ENCODE measurements around the gene ZCCHC3.

Gene ZCCHC3

DNA sequence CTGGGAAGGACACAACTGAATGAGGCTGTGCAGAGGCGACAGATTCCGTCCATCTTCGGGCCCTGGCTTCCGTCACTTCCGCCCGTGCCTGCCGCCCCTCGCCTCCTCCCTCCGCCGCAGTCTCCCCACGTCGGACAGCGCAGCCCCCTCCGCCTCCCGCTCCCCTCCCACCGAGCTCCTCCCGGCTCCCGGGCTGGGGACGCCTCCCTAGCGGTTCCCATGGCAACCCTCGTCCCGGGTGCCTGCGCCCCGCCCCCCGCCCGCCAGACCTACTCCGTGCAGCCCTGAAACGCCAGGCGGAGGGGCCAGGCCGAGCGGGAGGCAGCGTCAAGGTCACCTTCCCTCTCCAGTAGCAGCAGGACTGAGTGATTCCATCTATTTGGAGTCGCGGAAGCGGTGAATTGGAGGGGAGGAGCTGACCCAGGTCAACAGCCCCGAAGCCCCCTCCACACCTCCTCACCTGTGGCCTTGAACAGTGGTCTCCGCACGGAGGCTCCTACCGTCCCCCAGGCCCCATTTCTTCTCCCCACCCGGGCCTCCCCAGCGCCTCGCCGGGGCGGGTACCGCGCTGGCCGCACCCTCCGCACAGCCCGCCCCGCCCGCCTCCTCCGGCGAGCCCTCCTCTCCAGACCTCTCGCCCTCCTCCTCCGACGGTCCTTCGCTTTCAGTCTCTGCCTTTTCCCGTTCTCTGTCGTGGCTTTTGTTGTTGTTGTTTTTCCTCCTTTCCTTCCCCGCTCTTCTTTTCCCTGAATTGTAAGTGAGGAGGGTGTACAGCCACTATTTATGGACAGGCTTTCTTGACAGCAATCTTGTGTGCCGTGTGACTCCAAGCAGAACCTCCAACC lies 50.5 kb downstream of the ZCCHC3 start:
- peak; percentile 87 for DNase-seq

DNA sequence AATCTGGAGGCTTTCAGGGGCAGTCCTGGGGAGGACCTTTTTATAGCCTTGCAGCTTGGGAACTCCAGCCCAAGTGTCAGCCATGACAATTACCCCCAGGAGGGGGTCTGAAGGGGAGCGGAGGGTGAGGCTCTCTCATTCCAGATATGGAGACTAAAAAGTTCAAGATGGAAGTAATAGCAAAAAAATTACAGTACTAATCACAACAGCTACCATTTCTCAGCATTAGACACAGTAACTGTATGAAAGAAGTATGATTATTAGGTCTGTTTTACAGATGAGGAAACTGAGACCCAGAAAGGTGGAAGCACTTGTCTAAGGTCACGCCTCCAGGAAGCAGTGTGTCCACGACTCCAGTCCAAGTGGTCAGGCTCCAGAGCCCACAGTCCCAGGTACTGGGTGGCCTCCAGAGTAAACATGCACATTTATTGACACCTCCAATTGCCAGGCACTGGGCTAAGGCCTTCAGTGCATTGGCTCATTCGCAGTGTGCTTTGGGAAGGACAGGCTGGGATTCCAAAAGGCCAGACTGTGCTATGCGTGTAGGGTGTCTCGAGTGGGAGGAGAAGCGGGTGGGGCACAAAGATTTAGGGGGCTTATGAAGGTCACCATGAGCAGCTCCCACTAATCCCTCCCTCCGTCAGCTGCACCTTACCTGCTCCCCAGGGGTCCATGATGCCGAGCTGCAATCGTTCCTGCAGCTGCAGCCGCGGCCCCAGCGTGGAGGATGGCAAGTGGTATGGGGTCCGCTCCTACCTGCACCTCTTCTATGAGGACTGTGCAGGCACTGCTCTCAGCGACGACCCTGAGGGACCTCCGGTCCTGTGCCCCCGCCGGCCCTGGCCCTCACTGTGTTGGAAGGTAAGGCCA lies 51.8 kb downstream of the ZCCHC3 start:
- DNase-seq = no peak

Data from activated effector memory CD4-positive, alpha-beta T cell treated with anti-CD3 and anti-CD28 coated beads, Interleukin-2, amount 50 U/mL, for 16 hours (primary cell).